CD4-positive, alpha-beta T cell treated with Interleukin-6 at 100 ng/mL for 8 hours (primary cell): Measurements from ENCODE around the gene SET.
"Not testable (repeated sequence)": the region's sequence is repeated elsewhere in the genome, so short reads cannot be mapped to it uniquely, and the experiment has no call there.

Experiments
- DNase-seq: peaks from one replicate; pipeline ENCODE4 v3.0.0-alpha.2; 2020; ENCODE audit warnings: mixed read lengths, low spot score

The SET gene

DNA sequence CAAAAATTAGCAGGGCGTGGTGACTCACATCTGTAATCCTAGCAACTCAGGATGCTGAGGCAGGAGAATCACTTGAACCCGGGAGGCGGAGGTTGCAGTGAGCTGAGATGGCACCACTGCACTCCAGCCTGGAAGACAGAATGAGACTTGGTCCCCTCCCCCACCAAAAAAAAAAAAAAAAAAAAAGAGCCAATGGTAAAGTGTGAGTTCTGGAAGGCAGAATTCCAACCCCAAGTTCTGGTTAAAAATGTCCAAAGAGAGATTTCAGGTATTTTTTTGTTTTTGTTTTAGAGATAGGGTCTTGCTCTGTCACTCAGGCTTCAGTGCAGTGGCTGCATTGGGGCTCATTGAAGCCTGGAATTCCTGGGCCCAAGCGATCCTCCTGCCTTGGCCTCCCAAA, 1.6 kb upstream of the SET start:
- no peak for DNase-seq

DNA sequence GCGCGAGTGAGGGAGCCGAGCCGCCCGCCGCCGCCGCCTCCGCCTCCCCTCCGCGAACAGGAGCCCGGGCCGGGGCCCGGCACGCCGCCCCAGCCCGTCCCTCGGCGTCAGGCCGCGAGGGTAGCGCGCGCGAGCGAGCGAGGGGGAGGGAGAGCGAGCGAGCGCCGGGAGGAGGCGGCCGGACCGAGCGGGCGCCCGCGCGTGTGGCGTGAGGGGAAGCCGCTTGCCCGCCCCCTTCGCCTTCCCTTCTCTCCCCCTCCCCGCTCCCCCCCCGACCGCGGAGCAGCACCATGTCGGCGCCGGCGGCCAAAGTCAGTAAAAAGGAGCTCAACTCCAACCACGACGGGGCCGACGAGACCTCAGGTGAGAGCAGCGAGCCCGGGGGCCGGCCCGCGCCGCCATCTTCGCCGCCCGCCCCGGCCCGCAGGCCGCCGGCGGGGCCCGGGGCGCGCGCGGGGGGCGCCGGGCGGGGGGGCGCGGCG, 312 bp downstream of the SET start:
- peak; percentile 47 for DNase-seq

DNA sequence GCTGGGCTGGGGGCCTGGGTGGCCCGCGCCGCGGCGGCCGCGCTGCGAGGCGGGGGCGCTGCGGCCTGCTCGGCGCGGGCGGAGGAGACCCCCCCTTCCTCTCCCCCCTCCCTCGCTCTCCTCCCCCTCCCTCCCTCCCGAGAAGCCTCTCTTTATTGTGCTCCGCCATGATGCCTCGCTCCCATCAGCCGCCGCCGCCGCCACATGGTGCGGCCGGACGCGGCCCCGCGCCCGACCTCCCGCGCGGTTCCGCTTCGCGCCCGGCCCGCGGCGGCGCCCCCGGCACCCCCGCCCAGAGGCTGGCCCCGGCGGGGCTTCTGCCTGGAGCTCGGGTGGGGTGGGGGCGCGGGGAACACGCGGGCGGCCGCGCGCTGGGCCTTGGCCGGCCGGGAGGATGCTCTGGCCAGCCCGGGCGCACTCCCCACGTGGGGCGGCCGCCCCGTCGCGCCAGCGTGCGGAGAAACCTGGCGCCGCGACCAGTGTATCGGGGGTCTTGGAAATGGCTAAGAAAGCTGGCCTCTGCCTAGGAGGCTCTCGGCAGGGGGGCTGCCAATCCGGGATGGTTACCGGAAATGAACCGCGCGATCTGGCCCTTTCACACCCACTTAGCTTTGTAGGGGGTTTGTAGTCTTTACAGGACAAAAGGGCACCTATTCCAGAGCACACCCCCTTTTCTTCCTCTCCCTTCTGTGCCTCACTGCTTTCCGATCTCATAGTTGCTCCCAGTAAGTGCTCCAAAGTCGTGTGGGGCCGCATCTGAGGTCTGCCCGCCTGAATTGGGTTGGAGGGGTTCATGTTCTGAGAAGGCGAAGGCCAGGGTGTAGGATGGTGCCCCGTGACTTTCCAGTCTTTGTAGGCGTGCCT, 1.0 kb downstream of the SET start:
- peak; percentile 66 for DNase-seq

DNA sequence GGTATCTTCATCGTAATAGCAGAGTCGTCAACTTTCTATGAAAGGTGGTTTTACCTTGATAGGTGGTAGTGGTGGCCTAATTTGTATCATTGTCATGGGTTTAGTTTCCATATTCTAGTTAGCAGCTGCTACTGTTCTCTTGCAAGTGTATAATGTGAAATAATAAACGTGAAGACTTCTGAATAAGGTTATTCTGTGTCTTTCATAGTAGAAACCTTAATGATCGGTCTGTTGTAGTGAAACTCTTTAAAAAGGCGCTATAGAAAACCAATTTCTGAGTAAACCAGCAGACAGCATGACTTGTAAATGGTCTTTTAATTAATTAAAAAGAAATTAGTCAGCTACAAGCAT, 1.6 kb downstream of the SET start:
- DNase-seq: no peak

DNA sequence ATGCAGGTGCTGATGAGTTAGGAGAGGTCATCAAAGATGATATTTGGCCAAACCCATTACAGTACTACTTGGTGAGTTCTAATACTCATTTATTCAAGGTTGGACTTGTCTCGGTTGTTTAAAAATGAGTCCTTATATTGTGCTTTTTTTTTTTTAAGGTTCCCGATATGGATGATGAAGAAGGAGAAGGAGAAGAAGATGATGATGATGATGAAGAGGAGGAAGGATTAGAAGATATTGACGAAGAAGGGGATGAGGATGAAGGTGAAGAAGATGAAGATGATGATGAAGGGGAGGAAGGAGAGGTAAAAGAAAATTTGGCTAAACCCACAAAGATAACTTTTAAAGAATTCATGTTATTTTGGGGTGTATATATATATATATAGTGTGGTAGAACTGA, 4.7 kb downstream of the SET start:
- not testable (repeated sequence) for DNase-seq

DNA sequence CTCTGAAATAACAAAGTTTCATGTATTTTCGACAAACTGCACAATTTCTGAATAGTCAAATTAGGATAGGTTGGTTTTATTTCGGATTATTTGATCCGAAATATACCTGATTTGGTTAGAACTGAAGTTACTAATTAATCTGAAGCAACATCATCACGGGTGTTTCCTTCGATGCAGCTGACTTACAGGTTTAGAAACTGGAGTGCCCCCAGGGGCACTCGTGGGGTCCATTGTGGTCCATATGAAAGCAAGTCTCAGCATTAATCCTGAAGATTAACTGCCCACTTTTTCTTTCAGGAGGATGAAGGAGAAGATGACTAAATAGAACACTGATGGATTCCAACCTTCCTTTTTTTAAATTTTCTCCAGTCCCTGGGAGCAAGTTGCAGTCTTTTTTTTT, 5.3 kb downstream of the SET start:
- no peak for DNase-seq

DNA sequence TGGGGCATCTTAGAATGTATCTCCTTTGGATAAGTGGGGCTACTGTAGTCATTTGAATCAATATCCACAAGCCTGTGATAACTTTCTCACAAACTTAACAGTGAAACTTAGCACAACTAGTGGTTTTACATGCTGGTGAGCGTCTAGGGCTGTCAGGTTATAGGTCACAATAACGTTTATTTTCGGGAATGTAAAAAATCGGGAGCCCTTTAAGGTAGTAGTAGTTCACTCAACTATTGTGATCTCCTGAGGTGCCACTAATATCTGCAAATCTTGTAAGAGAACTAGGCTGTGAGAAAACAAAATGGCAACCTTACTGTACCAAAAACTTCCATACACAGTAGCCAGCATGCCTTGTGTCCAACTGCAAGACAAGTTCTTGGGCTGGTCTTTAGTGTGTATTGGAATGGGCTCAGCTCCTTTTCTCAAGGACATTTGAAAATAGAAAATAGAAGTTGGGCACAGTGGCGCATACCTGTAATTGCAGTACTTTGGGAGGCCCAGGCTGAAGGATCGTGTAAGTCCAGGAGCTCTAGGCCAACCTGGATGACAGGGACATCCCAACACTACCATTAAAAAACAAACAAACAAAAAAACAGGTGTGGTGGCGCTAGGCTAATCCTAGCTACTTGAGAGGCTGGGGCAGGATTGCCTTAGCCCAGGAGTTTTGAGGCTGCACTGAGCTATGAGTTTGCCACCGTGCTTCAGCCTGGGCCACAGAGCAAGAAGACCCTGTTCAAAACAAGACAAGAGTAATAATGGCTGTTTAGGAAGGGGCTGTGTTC, 8.1 kb downstream of the SET start:
- no peak for DNase-seq

DNA sequence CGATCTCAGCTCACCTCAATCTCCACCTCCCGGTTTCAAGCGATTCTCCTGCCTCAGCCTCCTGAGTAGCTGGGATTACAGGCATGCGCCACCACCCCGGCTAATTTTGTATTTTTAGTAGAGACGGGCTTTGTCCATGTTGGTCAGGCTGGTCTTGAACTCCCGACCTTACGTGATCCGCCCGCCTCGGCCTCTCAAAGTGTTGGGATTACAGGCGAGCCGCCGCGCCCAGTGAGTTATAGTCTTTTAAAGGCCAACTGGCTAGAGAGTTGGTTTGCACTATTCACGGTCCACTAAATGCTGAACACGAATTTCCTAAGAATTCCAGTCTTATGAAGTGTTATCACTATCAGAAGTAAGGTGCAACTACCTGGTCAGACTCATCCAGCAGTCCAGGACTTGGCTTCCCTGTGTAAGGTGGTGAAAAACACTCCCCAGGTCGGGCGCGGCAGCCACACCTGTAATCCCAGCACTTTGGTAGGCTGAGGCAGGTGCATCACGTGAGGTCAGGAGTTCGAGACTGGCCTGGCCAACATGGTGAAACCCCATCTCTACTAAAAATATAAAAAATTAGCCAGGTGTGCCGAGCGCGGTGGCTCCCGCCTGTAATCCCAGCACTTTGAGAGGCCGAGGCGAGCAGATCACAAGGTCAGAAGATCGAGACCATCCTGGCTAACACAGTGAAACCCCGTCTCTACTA, 10.2 kb downstream of the SET start:
- DNase-seq: not testable (repeated sequence)

DNA sequence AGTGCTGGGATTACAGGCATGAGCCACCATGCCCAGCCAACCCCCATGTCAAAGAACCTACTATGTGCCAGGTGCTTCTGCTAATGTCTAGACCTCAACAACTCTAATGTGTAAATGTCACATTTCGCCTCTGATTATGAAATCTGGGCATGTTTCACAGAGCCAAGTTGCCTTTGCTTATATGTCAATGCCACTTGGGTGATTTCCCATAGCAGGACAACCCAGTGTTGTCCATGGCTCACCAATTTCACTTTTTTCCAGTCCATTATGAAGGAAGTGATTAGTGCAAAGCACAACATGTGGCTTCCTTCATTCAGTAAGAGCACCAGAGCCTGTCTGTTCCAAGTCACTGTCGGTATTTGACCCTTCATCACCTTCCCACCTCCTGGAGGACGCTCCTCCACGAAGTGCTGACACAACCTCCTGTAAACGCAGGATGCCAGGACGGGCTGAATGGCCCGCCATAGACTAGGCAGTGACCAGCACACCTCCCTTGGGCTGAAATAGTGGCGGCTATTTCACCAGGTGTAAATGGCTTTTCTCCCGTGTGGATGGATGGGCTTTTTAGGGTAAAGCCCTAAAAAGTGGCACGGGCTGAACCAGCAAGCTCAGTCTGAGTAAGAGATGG, 12.3 kb downstream of the SET start:
- no peak for DNase-seq

DNA sequence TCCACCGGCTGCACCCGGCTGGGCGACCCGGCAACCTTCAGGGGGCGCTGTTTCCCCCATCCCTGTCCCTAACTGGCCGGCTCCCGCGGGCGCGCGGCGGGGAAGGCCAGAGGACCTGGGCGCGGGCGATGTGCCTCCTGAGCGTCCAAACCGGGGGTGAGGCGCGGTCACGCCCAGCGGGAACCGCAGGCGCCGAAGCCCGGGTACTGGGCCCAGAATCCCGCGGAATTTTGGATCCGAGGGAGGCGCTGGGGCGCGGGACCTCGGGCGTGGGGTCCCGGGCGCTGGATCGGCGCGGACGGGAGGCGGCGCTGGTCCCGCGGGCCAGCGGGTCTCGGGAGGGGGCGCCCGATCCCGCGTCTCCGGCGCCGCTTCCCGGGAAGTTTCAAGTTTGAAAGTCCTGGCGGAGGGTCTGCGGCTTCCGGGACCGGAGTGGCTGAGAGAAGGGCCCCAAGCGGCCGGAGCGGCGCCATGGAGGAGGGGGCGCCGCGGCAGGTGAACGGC, 13.5 kb downstream of the SET start, which contains the start of gene PKN3:
TSS of gene PKN3 (plus strand) at position 59 of the 504 bp plus-strand sequence. CDS start at position 472, 413 bp downstream.
- DNase-seq: peak; percentile 74

DNA sequence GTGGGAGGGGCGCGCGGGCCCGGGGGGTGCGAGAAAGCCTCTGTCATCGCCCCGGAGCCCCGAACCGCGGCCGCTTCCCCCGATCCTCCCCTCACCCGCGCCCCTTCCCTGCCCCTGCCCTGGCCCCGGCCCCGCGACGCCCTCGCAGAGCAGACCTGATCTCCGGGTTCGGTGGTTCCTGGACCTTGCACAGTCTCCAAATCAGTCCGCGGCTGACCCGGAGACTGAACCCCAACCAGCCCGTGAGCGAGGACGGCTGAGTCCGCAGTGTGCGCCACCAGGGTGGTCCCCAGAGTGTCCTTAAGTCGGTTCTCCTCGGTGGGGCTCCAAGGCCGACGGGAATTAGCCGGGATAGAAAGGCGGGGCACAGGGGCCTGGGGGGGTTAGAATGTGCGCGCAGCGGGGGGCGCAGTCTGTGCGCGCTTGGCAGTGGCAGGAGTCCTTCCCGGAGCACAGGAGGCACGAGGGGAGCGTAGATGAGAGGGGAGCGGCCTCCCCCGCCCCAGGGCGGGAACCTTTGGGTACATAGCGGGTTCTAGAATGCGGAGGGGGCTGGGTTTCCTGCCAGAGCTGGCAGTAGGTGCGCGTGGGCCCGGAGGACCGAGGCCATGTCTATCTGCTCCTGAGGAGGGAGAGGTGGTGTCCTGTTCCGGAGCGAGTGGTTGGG, 14.1 kb downstream of the SET start:
- DNase-seq: no peak

DNA sequence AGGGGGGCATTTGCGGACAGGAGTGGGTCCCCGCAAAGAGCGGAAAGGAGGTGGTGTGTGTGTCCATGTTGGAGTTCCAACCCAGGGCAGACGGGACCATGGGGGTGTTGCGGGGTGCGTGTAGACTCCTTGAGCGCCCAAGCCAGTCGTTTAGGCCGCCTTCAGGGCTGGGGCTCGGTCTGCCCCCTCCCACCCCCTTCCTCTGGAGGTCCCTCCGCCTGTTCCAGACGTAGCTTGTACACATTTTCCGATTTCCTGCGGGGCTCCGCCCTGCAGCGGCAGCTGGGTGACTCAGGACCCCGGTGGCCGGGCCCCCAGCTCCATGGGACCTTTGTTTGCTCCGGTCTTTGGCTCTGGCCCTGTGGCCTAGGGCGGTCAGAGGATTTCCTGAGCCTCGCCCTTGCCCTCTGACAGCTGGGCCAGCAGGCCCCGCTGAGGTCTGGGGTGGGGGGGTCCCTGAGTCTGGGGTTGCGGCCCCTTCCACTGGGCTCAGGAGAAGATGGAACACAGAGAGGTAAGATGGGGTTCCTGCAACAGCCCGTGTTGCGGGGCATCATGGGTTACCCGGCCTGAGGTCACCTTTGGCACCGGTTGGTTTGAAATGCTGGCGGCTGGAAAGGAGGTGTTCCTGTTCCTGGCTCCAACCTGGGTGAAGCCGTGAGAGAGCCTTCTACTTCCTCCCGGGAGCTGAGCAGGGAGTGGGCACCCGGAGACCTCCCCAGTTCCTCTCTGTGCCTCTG, 14.8 kb downstream of the SET start:
- no peak for DNase-seq

DNA sequence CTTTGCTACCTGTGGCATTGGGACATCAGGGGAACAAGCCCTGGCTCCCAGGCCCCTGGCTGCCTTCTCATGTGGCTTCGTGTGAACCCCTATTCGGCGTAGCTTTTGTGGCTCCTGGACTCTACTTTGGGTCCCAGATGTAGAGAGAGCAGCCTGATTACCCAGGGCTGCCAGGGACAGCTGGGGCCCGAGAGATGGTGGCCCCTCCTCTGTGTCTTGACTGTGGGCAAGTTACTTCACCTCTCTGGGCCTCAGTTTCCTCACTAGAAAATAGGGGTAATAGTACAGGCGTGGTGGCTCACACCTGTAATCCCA, 15.3 kb downstream of the SET start:
- no peak for DNase-seq

DNA sequence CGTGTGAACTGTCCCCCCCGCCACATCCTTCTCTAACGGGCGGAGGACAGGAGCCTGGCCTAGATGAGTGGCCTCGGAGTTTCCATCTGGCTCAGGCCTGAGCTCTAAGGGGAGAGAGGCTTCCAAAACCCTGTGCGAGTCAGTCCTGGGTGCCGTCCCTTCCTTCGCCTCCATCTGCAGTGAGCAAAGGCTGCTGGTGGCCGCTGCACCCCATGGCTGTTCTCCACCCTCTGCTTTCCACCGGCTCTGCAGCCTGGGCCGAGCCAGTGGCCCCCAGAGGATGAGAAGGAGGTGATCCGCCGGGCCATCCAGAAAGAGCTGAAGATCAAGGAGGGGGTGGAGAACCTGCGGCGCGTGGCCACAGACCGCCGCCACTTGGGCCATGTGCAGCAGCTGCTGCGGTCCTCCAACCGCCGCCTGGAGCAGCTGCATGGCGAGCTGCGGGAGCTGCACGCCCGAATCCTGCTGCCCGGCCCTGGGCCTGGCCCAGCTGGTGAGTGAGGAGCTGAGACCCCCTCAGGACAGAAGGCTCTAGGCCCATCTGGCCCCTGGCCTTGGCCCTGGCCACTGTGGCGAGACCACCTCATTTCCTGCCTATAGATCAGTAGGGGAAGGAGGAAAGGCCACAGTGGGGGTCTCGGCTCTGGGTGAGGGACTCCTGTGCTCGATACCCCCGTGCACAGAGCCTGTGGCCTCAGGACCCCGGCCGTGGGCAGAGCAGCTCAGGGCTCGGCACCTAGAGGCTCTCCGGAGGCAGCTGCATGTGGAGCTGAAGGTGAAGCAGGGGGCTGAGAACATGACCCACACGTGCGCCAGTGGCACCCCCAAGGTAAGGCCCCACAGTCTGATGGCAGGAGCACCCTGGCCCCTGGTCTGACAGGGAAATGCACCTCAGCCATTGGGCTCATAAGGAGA, 16.3 kb downstream of the SET start:
- no peak for DNase-seq

DNA sequence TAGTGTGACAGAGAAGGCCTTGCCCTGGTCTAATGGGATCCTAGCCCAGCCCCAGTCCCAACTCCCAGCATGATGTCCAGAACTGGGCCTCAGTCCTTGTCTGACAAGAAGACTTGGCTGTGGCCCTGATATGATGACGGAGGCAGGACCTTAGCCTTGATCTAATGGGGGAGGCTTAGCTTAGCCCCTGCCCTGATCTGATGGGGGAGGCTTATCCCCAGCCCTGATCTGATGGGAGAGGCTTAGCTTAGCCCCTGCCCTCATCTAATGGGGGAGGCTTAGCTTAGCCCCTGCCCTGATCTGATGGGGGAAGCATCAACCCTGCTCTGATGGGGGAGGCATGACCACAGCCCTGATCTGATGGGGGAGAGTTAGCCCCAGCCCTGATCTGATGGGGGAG, 17.0 kb downstream of the SET start:
- no peak for DNase-seq

DNA sequence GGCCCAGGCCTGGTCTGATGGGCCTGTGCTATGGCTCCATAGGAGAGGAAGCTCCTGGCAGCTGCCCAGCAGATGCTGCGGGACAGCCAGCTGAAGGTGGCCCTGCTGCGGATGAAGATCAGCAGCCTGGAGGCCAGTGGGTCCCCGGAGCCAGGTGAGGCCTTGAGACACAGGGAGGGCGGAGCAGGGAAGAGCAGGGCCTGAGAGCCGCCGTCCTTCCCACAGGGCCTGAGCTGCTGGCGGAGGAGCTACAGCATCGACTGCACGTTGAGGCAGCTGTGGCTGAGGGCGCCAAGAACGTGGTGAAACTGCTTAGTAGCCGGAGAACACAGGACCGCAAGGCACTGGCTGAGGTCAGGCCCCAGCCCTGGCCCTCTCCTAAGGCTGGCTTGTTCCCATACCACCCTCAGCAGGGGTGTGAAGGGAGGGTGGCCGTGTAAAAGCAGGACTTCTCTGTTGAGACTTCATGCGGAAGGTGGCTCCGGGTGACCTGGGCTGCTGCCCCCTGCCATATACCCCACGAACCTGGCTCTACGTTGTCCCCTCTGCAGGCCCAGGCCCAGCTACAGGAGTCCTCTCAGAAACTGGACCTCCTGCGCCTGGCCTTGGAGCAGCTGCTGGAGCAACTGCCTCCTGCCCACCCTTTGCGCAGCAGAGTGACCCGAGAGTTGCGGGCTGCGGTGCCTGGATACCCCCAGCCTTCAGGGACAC, 17.8 kb downstream of the SET start:
- DNase-seq: no peak

DNA sequence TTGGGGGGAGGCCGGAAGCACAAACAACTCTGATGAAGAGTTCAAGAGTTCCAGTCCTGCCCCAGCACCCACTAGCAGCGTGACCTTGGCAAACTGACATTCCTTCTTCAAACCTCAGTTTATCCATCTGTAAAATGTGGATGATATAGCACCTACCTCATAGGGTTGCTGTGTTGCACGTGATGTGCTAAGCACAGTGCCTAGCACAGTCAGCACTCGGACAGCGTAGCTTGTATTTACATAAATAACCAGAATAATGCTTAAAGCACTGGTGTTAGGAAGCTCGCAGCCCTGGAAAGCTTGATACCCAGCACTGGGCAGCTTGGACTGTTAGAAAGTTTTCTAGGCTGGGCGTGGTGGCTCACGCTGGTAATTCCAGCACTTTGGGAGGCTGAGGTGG, 18.4 kb downstream of the SET start:
- DNase-seq: no peak

DNA sequence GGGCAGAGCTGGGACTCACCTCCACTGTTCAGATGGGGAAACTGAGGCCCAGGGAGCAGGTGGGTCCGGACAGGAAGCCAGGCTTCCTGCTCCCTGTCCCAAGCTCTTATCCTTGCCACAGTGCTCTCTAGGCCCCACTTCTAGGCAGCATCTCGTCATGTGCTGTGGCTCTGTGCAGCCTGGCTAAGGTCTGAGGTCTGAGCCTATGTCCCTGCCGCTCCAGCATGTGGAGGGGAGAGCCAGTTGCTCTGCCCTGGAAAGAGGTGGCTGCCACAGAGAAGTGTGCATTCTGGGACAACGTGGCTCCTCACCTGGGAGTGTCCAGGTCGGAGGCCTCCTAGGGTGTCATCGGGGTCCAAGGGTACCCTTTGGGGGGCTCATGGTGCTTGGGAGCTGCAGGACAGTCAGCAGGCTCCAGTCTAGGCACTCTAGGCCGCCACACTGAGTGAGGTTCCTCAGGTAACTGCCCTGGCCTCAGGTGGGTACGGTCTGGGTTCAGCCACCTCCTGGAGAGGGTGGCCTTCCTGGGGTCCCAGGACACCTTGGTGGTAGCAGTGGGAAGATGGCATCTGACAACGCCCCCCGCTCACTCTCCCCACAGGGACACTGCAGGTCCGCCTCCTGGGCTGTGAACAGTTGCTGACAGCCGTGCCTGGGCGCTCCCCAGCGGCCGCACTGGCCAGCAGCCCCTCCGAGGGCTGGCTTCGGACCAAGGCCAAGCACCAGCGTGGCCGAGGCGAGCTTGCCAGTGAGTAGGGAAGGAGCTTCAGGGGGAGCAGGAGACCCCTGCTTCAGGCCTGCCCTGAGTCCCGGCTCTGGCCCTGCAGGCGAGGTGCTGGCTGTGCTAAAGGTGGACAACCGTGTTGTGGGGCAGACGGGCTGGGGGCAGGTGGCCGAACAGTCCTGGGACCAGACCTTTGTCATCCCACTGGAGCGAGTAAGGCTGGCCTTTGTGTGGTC, 23.7 kb downstream of the SET start:
- DNase-seq: no peak
